K562 (cell line): ENCODE measurements around the gene PPP4R3B. TPM values are rescaled to one million over a fixed set of nuclear protein-coding genes. Genes with fewer than 3 reads are reported as not detected.

Source experiments
- DPF2 ChIP-seq: fragments of 450-650 bp; IDR thresholded peaks from 2 replicates; pipeline ENCODE4 v1.6.1; 2016
- ELF4 ChIP-seq: fragments of 450-650 bp; formaldehyde crosslinking; IDR thresholded peaks from 2 replicates; pipeline ENCODE4 v1.4.0; 2022; ENCODE audit warnings: missing genetic modification characterization
- ETS2 ChIP-seq: IDR thresholded peaks from 2 replicates; pipeline ENCODE4 v1.6.1; 2016; ENCODE audit warnings: borderline replicate concordance, missing genetic modification characterization, mild to moderate bottlenecking, moderate library complexity, missing compliant biosample characterization; ENCODE audit not compliant: poor library complexity, severe bottlenecking
- HMG20A ChIP-seq: fragments of 450-650 bp; formaldehyde crosslinking; conservative IDR thresholded peaks from 2 replicates; pipeline ENCODE4 v1.4.0; 2020; ENCODE audit warnings: mild to moderate bottlenecking, mixed read lengths
- HNRNPH1 ChIP-seq: fragments of 200-400 bp; formaldehyde crosslinking; optimal IDR thresholded peaks from 2 replicates; pipeline ENCODE3; 2017; ENCODE audit warnings: low read depth, mild to moderate bottlenecking, low read length, moderate library complexity
- JUNB ChIP-seq: fragments of 450-650 bp; formaldehyde crosslinking; conservative IDR thresholded peaks from 2 replicates; pipeline ENCODE4 v1.4.0; 2020; ENCODE audit warnings: mild to moderate bottlenecking
- NCOA4 ChIP-seq: fragments of 450-650 bp; IDR thresholded peaks from 2 replicates; pipeline ENCODE4 v1.6.1; 2018; ENCODE audit warnings: mild to moderate bottlenecking; ENCODE audit not compliant: partially characterized antibody
- NFE2 ChIP-seq: IDR thresholded peaks from 2 replicates; pipeline ENCODE4 v1.6.1; 2014; ENCODE audit warnings: antibody characterized with exemption, low read depth
- NR1H2 ChIP-seq: sonication (generic); formaldehyde crosslinking; IDR thresholded peaks from 2 replicates; pipeline ENCODE4 v1.4.0; 2020; ENCODE audit warnings: mild to moderate bottlenecking, missing genetic modification reagents
- NR2C1 ChIP-seq, 2 experiments: fragments of 450-650 bp; IDR thresholded peaks; 2 replicates each; pipeline ENCODE4 v1.6.1; 2017; ENCODE audit warnings: mild to moderate bottlenecking in 2 of 2, antibody characterized with exemption in 1 of 2, inconsistent platforms in 1 of 2, missing compliant biosample characterization in 1 of 2, missing genetic modification characterization in 1 of 2
- NUFIP1 ChIP-seq: fragments of 450-650 bp; IDR thresholded peaks from 2 replicates; pipeline ENCODE4 v1.6.1; 2018; ENCODE audit not compliant: partially characterized antibody
- PHF21A ChIP-seq: fragments of 450-650 bp; IDR thresholded peaks from 2 replicates; pipeline ENCODE4 v1.6.1; 2017; ENCODE audit warnings: low read depth, borderline replicate concordance
- PTRF ChIP-seq: fragments of 450-650 bp; IDR thresholded peaks from 2 replicates; pipeline ENCODE4 v1.6.1; 2016; ENCODE audit warnings: mild to moderate bottlenecking, missing genetic modification characterization, missing compliant biosample characterization
- PTTG1 ChIP-seq: fragments of 450-650 bp; IDR thresholded peaks from 2 replicates; pipeline ENCODE4 v1.6.1; 2016; ENCODE audit warnings: low read depth, mild to moderate bottlenecking, missing genetic modification characterization, missing compliant biosample characterization
- SRF ChIP-seq, 2 experiments: fragments of 250-450, 450-650 bp in 1 of 2; sonication (Bioruptor Pico) in 1 of 2; sonication (generic) in 1 of 2; formaldehyde crosslinking; IDR thresholded peaks; 2 replicates each; pipeline versions ENCODE4 v1.5.0 to v1.5.1; 2020 to 2022; ENCODE audit warnings: mild to moderate bottlenecking in 1 of 2, missing genetic modification reagents in 1 of 2
- TAF7 ChIP-seq: fragments of 450-650 bp; IDR thresholded peaks from 2 replicates; pipeline ENCODE4 v1.6.1; 2016; ENCODE audit warnings: missing genetic modification characterization, missing compliant biosample characterization
- U2AF1 ChIP-seq: fragments of 200-400 bp; formaldehyde crosslinking; optimal IDR thresholded peaks from 2 replicates; pipeline ENCODE3; 2017; ENCODE audit warnings: mild to moderate bottlenecking, low read depth, low read length, moderate library complexity
- XRCC3 ChIP-seq: fragments of 450-650 bp; IDR thresholded peaks from 2 replicates; pipeline ENCODE4 v1.6.1; 2017; ENCODE audit warnings: mild to moderate bottlenecking, moderate library complexity
- ZNF12 ChIP-seq: sonication (generic); formaldehyde crosslinking; IDR thresholded peaks from 2 replicates; pipeline ENCODE4 v1.4.0; 2020; ENCODE audit warnings: mild to moderate bottlenecking, missing genetic modification reagents
- ZNF121 ChIP-seq: sonication (generic); formaldehyde crosslinking; conservative IDR thresholded peaks from 2 replicates; pipeline ENCODE4 v1.8.0; 2022; ENCODE audit warnings: missing genetic modification reagents
- ZNF174 ChIP-seq: fragments of 250-450 bp; sonication (Bioruptor Pico); IDR thresholded peaks from 2 replicates; pipeline ENCODE4 v1.4.0; 2020; ENCODE audit warnings: mild to moderate bottlenecking
- ZNF24 ChIP-seq: fragments of 450-650 bp; IDR thresholded peaks from 2 replicates; pipeline ENCODE4 v1.6.1; 2016
- ZNF3 ChIP-seq: fragments of 250-450 bp; sonication (Bioruptor Pico); IDR thresholded peaks from 2 replicates; pipeline ENCODE4 v1.5.0; 2021; ENCODE audit warnings: mild to moderate bottlenecking, moderate library complexity
- ZNF316 ChIP-seq: fragments of 450-650 bp; IDR thresholded peaks from 2 replicates; pipeline ENCODE4 v1.6.1; 2016
- ZNF778 ChIP-seq: fragments of 450-650 bp; formaldehyde crosslinking; IDR thresholded peaks from 2 replicates; pipeline ENCODE4 v1.4.0; 2020; ENCODE audit warnings: mild to moderate bottlenecking, moderate library complexity
- ZNF79 ChIP-seq: fragments of 250-450 bp; sonication (Bioruptor Pico); IDR thresholded peaks from 2 replicates; pipeline ENCODE4 v1.4.0; 2020; ENCODE audit warnings: low read depth, mild to moderate bottlenecking, moderate library complexity
- polyA plus RNA-seq, 8 experiments: library from polyadenylated mRNA; depleted of rRNA in 4 of 8; stranded (reverse) in 5 of 8; unstranded in 3 of 8; fragments of >200 nt; fragmentation: Nextera tagmentation in 2 of 8; fragmentation: Illumina TruSeq in 1 of 8; extraction: Ambion mirVana in 2 of 8; extraction: Trizol in 1 of 8; gene quantifications; 2 replicates each; pipeline versions ENCODE4 v1.2.1 to v1.2.3, GENCODE V29; 2011 to 2014; ENCODE audit warnings: inconsistent platforms in 1 of 8, missing spikeins in 1 of 8
- total RNA-seq, 7 experiments: library from RNA; depleted of rRNA in 6 of 7; stranded (reverse); fragments of >200 nt in 6 of 7; fragmentation: Illumina TruSeq in 2 of 7; extraction: Trizol in 2 of 7; gene quantifications; 2 replicates each; pipeline versions ENCODE4 v1.2.1 to v1.2.3, GENCODE V29; 2011 to 2021; ENCODE audit warnings: low replicate concordance in 1 of 7
- TF ChIP-seq, protein P1 (sequence below): conservative IDR thresholded peaks from 2 replicates; pipeline ENCODE4 v1.6.1; 2011; ENCODE audit warnings: low read depth, mild to moderate bottlenecking, low read length; ENCODE audit not compliant: control insufficient read depth
- TF ChIP-seq, protein P2 (sequence below): sonication (generic); formaldehyde crosslinking; IDR thresholded peaks from 2 replicates; pipeline ENCODE4 v1.8.0; 2022; ENCODE audit warnings: missing genetic modification reagents, mild to moderate bottlenecking, moderate library complexity, borderline replicate concordance
- TF ChIP-seq, protein P3 (sequence below): sonication (generic); formaldehyde crosslinking; IDR thresholded peaks from 2 replicates; pipeline ENCODE4 v1.5.0; 2020; ENCODE audit warnings: missing genetic modification reagents

Gene PPP4R3B
- total and polyA plus RNA-seq, 9 of the 15 experiments (the other 6 are each of a cell fraction or from before 2014, with no cell fraction given), result 13.2 to 59.2 (median 41.9) TPM

DNA sequence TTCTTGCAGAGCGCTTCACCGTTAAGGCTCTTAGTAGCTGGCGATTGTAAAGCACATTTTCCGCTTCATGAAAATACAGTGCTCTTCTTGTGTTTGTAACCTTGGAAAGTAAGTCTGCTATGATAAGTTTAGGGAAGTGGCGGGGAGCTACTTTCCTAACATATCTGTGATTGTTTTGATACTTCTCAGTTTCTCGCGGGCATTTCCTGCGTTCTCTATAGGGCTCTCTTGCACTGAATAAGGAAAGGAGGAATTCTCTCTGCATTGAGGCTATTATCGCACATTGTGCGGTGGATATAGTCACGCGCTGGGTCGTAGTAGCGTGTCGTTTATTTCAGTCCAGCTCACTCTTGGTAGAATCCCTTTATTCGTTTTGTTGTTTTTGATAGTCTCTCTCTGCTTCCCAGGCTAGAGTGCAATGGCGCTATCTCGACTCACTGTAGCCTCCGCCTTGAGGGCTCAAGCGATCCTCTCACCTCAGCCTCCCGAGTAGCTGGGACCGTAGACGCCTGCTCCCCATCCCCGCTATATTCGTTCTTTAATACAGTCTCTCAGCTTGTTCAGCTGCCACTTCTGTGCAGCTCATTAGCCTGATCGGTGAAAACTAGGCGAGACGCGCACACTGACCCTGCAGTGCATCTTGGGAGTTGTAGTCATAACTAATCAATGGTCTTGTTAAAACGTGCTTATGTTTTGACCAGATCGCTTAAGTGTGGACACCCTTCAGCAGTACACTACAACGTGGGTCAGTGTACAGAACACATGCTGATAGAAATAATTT is 1.0 kb upstream of the PPP4R3B start (continued):
- TF ChIP-seq HMG20A (CRISPR knock-in tag) (no peak), NFE2 (no peak), NUFIP1 (no peak), JUNB (CRISPR knock-in tag) (no peak), ZNF174 (CRISPR knock-in tag) (no peak), U2AF1 (no peak), ZNF24 (no peak), DPF2 (no peak), TAF7 (tag) (no peak), ZNF778 (CRISPR knock-in tag) (no peak), PTRF (no peak), ETS2 (tag) (no peak), SRF (CRISPR knock-in tag; IDR thresholded peaks at IDR 0.05) (no peak), PTTG1 (no peak), PHF21A (no peak), HNRNPH1 (no peak), NR2C1 (IDR thresholded peaks at IDR 0.05) (peak; percentile 46; the same call in 1 of the 2 replicates), NR2C1 (tag; IDR thresholded peaks at IDR 0.05) (peak; percentile 80), ZNF316 (no peak), XRCC3 (no peak), ZNF121 (CRISPR knock-in tag) (no peak), NR1H2 (CRISPR knock-in tag) (no peak), ELF4 (CRISPR knock-in tag) (no peak), ZNF79 (CRISPR knock-in tag) (no peak), ZNF3 (CRISPR knock-in tag) (no peak), ZNF12 (no peak), NCOA4 (no peak)
- TF ChIP-seq, protein P1, sequence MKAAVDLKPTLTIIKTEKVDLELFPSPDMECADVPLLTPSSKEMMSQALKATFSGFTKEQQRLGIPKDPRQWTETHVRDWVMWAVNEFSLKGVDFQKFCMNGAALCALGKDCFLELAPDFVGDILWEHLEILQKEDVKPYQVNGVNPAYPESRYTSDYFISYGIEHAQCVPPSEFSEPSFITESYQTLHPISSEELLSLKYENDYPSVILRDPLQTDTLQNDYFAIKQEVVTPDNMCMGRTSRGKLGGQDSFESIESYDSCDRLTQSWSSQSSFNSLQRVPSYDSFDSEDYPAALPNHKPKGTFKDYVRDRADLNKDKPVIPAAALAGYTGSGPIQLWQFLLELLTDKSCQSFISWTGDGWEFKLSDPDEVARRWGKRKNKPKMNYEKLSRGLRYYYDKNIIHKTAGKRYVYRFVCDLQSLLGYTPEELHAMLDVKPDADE, result 0 out of 2 replicates have a peak, but pooled peaks have one; percentile 45
- TF ChIP-seq, protein P2, sequence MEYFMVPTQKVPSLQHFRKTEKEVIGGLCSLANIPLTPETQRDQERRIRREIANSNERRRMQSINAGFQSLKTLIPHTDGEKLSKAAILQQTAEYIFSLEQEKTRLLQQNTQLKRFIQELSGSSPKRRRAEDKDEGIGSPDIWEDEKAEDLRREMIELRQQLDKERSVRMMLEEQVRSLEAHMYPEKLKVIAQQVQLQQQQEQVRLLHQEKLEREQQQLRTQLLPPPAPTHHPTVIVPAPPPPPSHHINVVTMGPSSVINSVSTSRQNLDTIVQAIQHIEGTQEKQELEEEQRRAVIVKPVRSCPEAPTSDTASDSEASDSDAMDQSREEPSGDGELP (CRISPR knock-in tag), result no peak
- TF ChIP-seq, protein P3, sequence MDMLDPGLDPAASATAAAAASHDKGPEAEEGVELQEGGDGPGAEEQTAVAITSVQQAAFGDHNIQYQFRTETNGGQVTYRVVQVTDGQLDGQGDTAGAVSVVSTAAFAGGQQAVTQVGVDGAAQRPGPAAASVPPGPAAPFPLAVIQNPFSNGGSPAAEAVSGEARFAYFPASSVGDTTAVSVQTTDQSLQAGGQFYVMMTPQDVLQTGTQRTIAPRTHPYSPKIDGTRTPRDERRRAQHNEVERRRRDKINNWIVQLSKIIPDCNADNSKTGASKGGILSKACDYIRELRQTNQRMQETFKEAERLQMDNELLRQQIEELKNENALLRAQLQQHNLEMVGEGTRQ (CRISPR knock-in tag), result no peak
